ENCODE measurements around the gene MS4A5.

GRCh38 chr11:60396799-60397198, 32.6 kb upstream of the MS4A5 start:
- TF ChIP-seq ZNF639 (CRISPR knock-in tag; conservative IDR thresholded peaks at IDR 0.05) = no peak
- TF ChIP-seq HBP1 (CRISPR knock-in tag; IDR thresholded peaks at IDR 0.05; ENCODE audit: low read depth) = no peak
- no peak for TF ChIP-seq CTCF (CRISPR knock-in tag; IDR thresholded peaks at IDR 0.05)
- TF ChIP-seq CBX2 (IDR thresholded peaks at IDR 0.05; ENCODE audit: low read depth, low read length) = no peak
- TF ChIP-seq CBX2 (CRISPR knock-in tag; IDR thresholded peaks at IDR 0.05; ENCODE audit: low read depth) = no peak
- TF ChIP-seq JUN (CRISPR knock-in tag; IDR thresholded peaks at IDR 0.05) = no peak
